DOHH2 (cell line): ENCODE data around the gene TSHZ1.

ENCODE experiments used
- H3F3A ChIP-seq: fragments of 200-600 bp; sonication (generic), shearing (Covaris generic); 2 replicates; pipeline ENCODE4 v1.6.0; 2016; ENCODE audit warnings: antibody characterized with exemption, mild to moderate bottlenecking; ENCODE audit not compliant: control insufficient read depth, insufficient read depth
- H3K27ac ChIP-seq: fragments of 200-600 bp; sonication (generic); 2 replicates; pipeline ENCODE4 v1.5.1; 2014; ENCODE audit warnings: low read depth, mild to moderate bottlenecking, low read length, moderate library complexity
- H3K27me3 ChIP-seq: fragments of 200-600 bp; sonication (generic); 2 replicates; pipeline ENCODE4 v1.6.1; 2014; ENCODE audit warnings: mild to moderate bottlenecking, low read length, mixed read lengths; ENCODE audit not compliant: control insufficient read depth
- H3K36me3 ChIP-seq: fragments of 200-600 bp; sonication (generic); 2 replicates; pipeline ENCODE4 v1.6.1; 2014; ENCODE audit warnings: mild to moderate bottlenecking, low read length, moderate library complexity, mixed read lengths; ENCODE audit not compliant: control insufficient read depth
- H3K4me1 ChIP-seq: fragments of 200-600 bp; sonication (generic); 2 replicates; pipeline ENCODE4 v1.6.1; 2014; ENCODE audit warnings: mild to moderate bottlenecking, low read length, mixed read lengths; ENCODE audit not compliant: control insufficient read depth
- H3K4me2 ChIP-seq: fragments of 200-600 bp; sonication (generic); 2 replicates; pipeline ENCODE4 v1.6.0; 2014; ENCODE audit warnings: mild to moderate bottlenecking, low read length, moderate library complexity
- H3K4me3 ChIP-seq: fragments of 200-600 bp; sonication (generic); 2 replicates; pipeline ENCODE4 v1.5.1; 2014; ENCODE audit warnings: mild to moderate bottlenecking, low read length, mixed read lengths
- H3K79me2 ChIP-seq: fragments of 200-600 bp; sonication (generic); 2 replicates; pipeline ENCODE4 v1.6.1; 2014; ENCODE audit warnings: mild to moderate bottlenecking, low read length, mixed read lengths; ENCODE audit not compliant: control insufficient read depth
- H3K9me2 ChIP-seq: fragments of 200-600 bp; sonication (generic); replicated peaks from 2 replicates; pipeline ENCODE4 v1.6.1; 2014; ENCODE audit warnings: mild to moderate bottlenecking, low read length, mixed read lengths; ENCODE audit not compliant: control insufficient read depth
- H3K9me3 ChIP-seq: fragments of 200-600 bp; sonication (generic); 2 replicates; pipeline ENCODE4 v1.6.1; 2014; ENCODE audit warnings: antibody characterized with exemption, low read length, mixed read lengths; ENCODE audit not compliant: control insufficient read depth, insufficient read depth
- H4K20me1 ChIP-seq: fragments of 200-600 bp; sonication (generic); 2 replicates; pipeline ENCODE4 v1.6.0; 2014; ENCODE audit warnings: low read depth, mild to moderate bottlenecking, antibody characterized with exemption, low read length, moderate library complexity; ENCODE audit not compliant: control insufficient read depth, insufficient read depth
- EZH2phosphoT487 ChIP-seq: fragments of 200-600 bp; sonication (generic); IDR thresholded peaks from 2 replicates; pipeline ENCODE4 v1.6.1; 2017; ENCODE audit warnings: borderline replicate concordance, mild to moderate bottlenecking, antibody characterized with exemption, low read length, moderate library complexity, mixed read lengths
- TF ChIP-seq, protein P1 (sequence below): fragments of 200-600 bp; sonication (generic); IDR thresholded peaks from one replicate; pipeline ENCODE4 v1.5.1; 2014; ENCODE audit warnings: antibody characterized with exemption, mild to moderate bottlenecking, low read depth, low read length; ENCODE audit not compliant: poor library complexity, severe bottlenecking

TSHZ1 gene

DNA sequence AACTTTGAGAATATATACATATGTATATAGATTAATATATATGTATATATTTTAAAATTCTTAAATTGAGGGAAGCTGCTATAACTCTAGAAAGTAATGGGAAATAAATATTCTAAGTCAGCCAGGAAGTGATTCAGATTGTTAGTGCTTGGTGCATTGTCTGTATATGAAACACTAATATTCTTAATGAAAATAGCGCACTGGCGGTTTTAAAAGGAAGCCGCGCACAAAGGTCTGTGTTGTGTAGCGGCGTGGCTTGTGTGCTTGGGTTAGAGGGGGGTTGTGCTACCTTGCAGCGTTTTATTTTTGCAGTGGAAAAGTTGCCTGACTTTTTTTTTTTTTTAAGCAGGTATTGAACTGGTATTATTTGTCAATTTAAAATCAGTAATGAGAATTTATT, 11.3 kb downstream of the TSHZ1 start:
- Histone ChIP-seq H3K27me3 (no peaks in the 10 kb centered on the region), H3K36me3 (no peaks in the 10 kb centered on the region), H4K20me1 (no peaks in the 10 kb centered on the region), H3K4me3 (no peak overlapping the region), H3K27ac (no peak overlapping the region), H3K79me2 (peaks cover 89% of the 10 kb centered on the region), H3K4me1 (no peaks in the 10 kb centered on the region), H3K9me2 (no peaks in the 10 kb centered on the region), H3F3A (no peaks in the 10 kb centered on the region), H3K9me3 (no peaks in the 10 kb centered on the region), H3K4me2 (no peak overlapping the region)
- TF ChIP-seq, protein P1, sequence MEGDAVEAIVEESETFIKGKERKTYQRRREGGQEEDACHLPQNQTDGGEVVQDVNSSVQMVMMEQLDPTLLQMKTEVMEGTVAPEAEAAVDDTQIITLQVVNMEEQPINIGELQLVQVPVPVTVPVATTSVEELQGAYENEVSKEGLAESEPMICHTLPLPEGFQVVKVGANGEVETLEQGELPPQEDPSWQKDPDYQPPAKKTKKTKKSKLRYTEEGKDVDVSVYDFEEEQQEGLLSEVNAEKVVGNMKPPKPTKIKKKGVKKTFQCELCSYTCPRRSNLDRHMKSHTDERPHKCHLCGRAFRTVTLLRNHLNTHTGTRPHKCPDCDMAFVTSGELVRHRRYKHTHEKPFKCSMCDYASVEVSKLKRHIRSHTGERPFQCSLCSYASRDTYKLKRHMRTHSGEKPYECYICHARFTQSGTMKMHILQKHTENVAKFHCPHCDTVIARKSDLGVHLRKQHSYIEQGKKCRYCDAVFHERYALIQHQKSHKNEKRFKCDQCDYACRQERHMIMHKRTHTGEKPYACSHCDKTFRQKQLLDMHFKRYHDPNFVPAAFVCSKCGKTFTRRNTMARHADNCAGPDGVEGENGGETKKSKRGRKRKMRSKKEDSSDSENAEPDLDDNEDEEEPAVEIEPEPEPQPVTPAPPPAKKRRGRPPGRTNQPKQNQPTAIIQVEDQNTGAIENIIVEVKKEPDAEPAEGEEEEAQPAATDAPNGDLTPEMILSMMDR = no peak
- no peak for TF ChIP-seq EZH2phosphoT487

DNA sequence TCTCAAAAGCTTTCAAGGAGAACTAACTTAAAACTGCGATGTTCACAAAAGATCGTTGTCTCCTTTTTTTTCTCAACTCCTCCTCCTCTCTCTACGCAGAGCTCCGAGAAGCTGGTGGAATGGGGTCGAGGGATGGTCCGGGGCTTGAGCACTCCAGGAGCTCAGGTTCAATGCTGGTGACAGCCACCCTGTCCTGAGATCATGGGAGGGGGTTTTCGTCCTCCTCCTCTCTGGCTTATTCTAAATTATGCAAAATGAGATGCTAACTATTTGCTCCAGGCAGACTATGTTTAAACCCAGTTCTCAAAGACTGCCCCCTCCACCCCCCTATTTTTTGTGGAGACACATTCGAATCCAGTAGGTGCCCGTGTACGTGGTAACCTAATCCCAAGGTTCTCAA, 11.8 kb downstream of the TSHZ1 start:
- no peaks in the 10 kb centered on the region for H3F3A ChIP-seq
- no peak overlapping the region for H3K4me3 ChIP-seq
- no peaks in the 10 kb centered on the region for H3K9me3 ChIP-seq
- no peaks in the 10 kb centered on the region for H4K20me1 ChIP-seq
- H3K4me1 ChIP-seq = no peaks in the 10 kb centered on the region
- no peaks in the 10 kb centered on the region for H3K36me3 ChIP-seq
- H3K27me3 ChIP-seq = no peaks in the 10 kb centered on the region
- H3K27ac ChIP-seq = no peak overlapping the region
- peaks cover 86% of the 10 kb centered on the region for H3K79me2 ChIP-seq
- no peaks in the 10 kb centered on the region for H3K9me2 ChIP-seq
- H3K4me2 ChIP-seq = no peak overlapping the region
- TF ChIP-seq, protein P1 = no peak
- TF ChIP-seq EZH2phosphoT487 = no peak

DNA sequence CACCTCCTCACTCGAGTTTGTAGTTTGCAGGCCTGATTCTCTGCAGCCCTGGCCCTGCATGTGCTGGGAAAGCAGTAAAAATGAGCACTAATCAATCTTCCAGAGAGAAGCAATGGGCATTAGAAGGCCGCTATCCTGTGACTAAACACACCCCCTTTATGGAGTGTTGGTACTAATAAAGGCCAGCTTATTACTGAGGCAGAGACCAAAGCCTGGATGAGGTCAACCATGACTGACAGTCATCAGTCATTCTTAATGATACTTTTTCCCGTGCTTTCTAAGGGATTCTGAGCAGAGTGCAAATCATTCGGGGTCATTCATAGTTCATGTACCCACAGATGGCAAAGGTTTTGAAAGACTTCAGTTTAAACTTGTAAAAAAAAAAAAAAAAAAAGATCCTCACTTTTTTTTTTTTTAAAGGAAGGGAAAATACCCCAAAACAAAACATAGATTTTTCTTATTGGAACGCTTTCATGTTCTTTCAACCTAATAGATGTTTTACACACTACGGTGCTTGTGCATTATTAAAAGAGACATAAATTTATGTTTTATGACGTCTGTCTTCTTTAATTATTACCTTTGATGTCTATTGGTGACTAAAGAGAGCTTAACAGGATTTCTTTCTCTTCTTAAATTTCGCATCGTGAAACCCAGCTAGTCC, 13.2 kb downstream of the TSHZ1 start:
- TF ChIP-seq, protein P1 = no peak
- TF ChIP-seq EZH2phosphoT487 = no peak
- Histone ChIP-seq H3K27ac (no peak overlapping the region), H3K4me2 (no peak overlapping the region), H3K36me3 (no peaks in the 10 kb centered on the region), H4K20me1 (no peaks in the 10 kb centered on the region), H3K4me1 (no peaks in the 10 kb centered on the region), H3K9me3 (no peaks in the 10 kb centered on the region), H3K27me3 (no peaks in the 10 kb centered on the region), H3K4me3 (no peak overlapping the region), H3F3A (no peaks in the 10 kb centered on the region), H3K79me2 (peaks cover 85% of the 10 kb centered on the region), H3K9me2 (no peaks in the 10 kb centered on the region)
